H1 (cell line): ENCODE data around the gene MBLAC2. TPM values are rescaled to one million over a fixed set of nuclear protein-coding genes. Genes with fewer than 3 reads are reported as not detected.

Experiments
- EGR1 ChIP-seq: IDR thresholded peaks from 2 replicates; pipeline ENCODE4 v1.6.1; 2011; ENCODE audit warnings: low read depth, low read length, borderline replicate concordance
- SIRT6 ChIP-seq: IDR thresholded peaks from one replicate; pipeline ENCODE4 v1.7.1; 2012; ENCODE audit warnings: low read length, inconsistent platforms
- TAF1 ChIP-seq: IDR thresholded peaks from 2 replicates; pipeline ENCODE4 v1.6.1; 2011; ENCODE audit warnings: mild to moderate bottlenecking, low read depth, low read length
- TBP ChIP-seq: IDR thresholded peaks from 2 replicates; pipeline ENCODE4 v1.6.1; 2011; ENCODE audit warnings: low read depth, low read length, improper control_type of control experiment
- ZNF274 ChIP-seq: IDR thresholded peaks from 2 replicates; pipeline ENCODE4 v1.7.0; 2012; ENCODE audit warnings: low read length, borderline replicate concordance; ENCODE audit errors: extremely low read depth
- polyA plus RNA-seq, 7 experiments: library from polyadenylated mRNA; depleted of rRNA in 3 of 7; stranded (reverse) in 5 of 7; unstranded in 2 of 7; fragments of >200 nt in 5 of 7; fragments of 200-250 nt in 2 of 7; gene quantifications; 1 replicate in 5 of 7; 2 replicates in 1 of 7; 4 replicates in 1 of 7; pipeline versions ENCODE4 v1.2.1 to v1.2.3, GENCODE V29; 2011 to 2013; ENCODE audit warnings: missing spikeins in 2 of 7, mixed read lengths in 2 of 7
- total RNA-seq: library from RNA; stranded (reverse); fragmentation: NEBNext Ultra II Directional; extraction: Animal tissue kit (Norgen Biotek cat#: 25700); gene quantifications from 2 replicates; pipeline ENCODE4 v1.2.1, GENCODE V29; 2021
- TF ChIP-seq, protein P1 (sequence below): IDR thresholded peaks from 2 replicates; pipeline ENCODE4 v1.6.1; 2012; ENCODE audit warnings: low read length, inconsistent platforms

MBLAC2 gene
- total and polyA plus RNA-seq, 2 of the 8 experiments (the other 6 are each of a cell fraction or from before 2014, with no cell fraction given): 2.8 to 6.7 TPM

DNA sequence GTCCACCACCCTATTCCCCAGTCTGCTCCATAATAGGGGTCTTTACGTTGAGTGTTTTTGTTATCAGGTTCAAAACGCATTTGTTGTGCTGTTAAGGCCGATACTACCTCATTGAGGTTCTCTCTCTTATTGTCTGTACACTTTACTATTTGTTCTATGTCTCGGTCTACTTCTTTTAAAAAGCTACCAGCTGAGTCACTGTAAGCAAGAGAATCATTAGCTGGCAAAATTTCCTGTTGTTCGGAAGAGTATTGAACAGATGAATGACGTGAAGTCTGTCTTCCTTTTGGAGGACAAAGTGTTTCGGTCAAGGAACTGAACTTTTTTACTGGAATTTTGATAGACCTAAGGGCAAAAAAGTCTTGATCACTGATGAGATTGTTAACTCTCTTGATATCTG lies 44.5 kb upstream of the MBLAC2 start (continued):
- no peak for TF ChIP-seq ZNF274
- no peak for TF ChIP-seq SIRT6
- TF ChIP-seq TBP: no peak
- no peak for TF ChIP-seq TAF1
- TF ChIP-seq, protein P1, sequence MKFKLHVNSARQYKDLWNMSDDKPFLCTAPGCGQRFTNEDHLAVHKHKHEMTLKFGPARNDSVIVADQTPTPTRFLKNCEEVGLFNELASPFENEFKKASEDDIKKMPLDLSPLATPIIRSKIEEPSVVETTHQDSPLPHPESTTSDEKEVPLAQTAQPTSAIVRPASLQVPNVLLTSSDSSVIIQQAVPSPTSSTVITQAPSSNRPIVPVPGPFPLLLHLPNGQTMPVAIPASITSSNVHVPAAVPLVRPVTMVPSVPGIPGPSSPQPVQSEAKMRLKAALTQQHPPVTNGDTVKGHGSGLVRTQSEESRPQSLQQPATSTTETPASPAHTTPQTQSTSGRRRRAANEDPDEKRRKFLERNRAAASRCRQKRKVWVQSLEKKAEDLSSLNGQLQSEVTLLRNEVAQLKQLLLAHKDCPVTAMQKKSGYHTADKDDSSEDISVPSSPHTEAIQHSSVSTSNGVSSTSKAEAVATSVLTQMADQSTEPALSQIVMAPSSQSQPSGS: no peak
- no peak for TF ChIP-seq EGR1
